GM06990 (cell line): Measurements from ENCODE around the gene HNRNPK.

ENCODE experiments used
- DNase-seq: peaks from one replicate; pipeline ENCODE4 v3.0.0-alpha.2; 2011; ENCODE audit not compliant: insufficient read length; ENCODE audit errors: extremely low read depth
- H3K27me3 ChIP-seq: replicated peaks from 2 replicates; pipeline ENCODE4 v1.6.0; 2011; ENCODE audit warnings: low read length; ENCODE audit not compliant: control insufficient read depth, insufficient read depth
- H3K36me3 ChIP-seq: 2 replicates; pipeline ENCODE4 v1.5.1; 2011; ENCODE audit warnings: low read length; ENCODE audit not compliant: control insufficient read depth, insufficient read depth
- H3K4me3 ChIP-seq: replicated peaks from 2 replicates; pipeline ENCODE4 v1.5.1; 2011; ENCODE audit warnings: low read depth, mild to moderate bottlenecking, control low read depth, low read length
- TF ChIP-seq, protein P1 (sequence below): IDR thresholded peaks from 2 replicates; pipeline ENCODE4 v1.5.1; 2011; ENCODE audit warnings: low read length, control low read depth, mild to moderate bottlenecking, inconsistent platforms; ENCODE audit not compliant: insufficient read depth, poor library complexity, severe bottlenecking

Gene HNRNPK

DNA sequence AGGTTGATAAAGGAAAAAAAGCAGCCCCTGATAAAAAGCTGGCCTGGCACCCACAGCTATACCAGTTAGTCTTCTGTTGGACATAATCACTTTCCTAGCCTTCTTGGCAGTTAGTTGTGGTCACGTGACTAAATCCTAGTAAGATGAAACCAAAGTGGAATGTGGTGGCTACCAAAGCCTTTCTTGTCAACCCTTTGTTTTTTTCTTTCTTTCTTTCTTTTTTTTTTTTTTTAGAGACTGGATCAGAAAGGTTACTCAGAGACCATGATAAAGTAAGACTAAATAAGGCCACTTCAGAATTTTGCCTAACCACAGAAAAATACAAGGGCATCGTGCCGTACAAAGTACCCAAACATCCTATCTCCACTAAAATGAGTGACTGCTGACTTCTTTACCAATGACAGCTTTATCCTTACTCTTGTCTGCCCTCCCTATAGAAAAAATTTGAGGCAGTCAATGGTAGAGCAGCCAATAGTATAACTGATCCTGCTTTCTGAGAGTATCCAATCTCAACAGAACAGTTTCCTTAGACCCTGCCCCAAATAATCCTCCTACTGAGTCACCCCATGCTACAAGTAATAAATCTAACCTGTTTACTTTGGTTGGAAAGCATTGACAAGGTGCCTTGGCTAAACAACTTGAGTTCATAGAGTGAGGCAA, 44.6 kb downstream of the HNRNPK start:
- Histone ChIP-seq H3K4me3 (no peak overlapping the region), H3K36me3 (no peaks in the 10 kb centered on the region), H3K27me3 (no peaks in the 10 kb centered on the region)
- no peak for DNase-seq
- TF ChIP-seq, protein P1, sequence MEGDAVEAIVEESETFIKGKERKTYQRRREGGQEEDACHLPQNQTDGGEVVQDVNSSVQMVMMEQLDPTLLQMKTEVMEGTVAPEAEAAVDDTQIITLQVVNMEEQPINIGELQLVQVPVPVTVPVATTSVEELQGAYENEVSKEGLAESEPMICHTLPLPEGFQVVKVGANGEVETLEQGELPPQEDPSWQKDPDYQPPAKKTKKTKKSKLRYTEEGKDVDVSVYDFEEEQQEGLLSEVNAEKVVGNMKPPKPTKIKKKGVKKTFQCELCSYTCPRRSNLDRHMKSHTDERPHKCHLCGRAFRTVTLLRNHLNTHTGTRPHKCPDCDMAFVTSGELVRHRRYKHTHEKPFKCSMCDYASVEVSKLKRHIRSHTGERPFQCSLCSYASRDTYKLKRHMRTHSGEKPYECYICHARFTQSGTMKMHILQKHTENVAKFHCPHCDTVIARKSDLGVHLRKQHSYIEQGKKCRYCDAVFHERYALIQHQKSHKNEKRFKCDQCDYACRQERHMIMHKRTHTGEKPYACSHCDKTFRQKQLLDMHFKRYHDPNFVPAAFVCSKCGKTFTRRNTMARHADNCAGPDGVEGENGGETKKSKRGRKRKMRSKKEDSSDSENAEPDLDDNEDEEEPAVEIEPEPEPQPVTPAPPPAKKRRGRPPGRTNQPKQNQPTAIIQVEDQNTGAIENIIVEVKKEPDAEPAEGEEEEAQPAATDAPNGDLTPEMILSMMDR: no peak

DNA sequence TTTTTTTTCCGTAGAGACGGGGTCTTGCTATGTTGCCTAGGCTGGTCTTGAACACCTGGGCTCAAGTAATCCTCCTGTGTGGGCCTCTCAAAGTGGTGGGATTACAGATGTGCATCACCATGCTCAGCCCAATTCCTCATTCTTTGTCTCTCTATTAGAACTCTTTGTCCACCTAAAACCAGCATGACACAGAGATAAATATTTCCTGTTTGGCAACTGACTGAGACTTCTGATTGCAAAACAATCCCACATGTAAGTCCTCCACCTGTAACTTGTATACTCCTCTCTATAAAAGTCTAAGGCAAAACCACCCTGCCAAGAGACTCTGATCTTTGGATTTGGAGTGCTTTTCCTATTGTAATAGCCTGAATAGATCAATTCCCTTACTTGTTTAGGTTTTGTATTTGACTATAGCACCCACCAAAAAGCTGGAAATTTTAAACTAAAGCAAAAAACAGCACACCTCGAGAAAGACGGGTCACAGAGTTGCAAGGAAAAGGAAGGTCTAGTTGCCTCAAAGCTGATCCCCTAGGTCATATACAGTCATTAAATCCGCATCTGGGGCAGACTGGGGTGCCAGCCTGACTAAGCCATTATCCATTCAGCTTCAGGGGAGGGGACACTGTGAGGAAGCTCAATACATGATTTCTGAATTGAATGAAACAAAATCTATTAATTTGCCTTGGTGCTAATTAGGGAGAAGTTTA, 45.3 kb downstream of the HNRNPK start:
- H3K36me3 ChIP-seq: no peaks in the 10 kb centered on the region
- no peak overlapping the region for H3K4me3 ChIP-seq
- DNase-seq: no peak
- TF ChIP-seq, protein P1: no peak
- H3K27me3 ChIP-seq: no peaks in the 10 kb centered on the region

DNA sequence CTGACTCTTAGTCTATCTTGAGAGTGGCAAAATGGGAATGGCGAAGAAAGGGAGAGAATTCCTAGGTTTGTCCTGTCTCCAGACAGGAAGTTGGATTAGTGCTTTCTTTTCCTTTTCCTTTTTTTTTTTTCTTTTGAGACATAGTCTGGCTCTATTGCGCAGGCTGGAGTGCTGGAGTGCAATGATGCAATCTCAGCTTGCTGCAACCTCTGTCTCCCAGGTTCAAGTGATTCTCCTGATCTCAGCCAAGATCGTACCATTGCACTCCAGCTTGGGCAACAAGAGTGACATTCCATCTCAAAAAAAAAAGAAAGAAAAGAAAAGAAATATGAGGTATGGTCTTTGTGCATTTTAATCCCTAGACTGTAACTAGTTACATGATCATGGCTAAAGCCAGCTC, 46.2 kb downstream of the HNRNPK start:
- Histone ChIP-seq H3K36me3 (no peaks in the 10 kb centered on the region), H3K27me3 (no peaks in the 10 kb centered on the region), H3K4me3 (no peak overlapping the region)
- TF ChIP-seq, protein P1: no peak
- no peak for DNase-seq

DNA sequence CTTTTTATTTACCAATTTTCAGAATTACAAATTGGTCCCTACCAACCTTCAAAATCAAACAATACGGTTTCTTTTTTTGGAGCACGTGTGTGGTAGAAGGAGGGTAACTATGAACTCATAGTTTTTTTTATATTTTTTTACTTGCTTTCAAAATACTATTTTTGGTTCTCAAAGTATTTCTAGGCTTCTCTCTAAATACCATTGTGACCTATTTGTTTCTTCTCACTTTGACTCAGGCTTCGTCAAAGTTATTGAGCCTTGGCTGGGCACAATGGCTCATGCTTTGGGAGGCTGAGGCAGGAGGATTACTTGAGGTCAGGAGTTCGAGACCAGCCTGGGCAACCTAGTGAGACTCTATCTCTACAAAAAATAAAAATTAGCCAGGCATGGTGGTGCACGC, 47.2 kb downstream of the HNRNPK start:
- Histone ChIP-seq H3K4me3 (no peak overlapping the region), H3K27me3 (no peaks in the 10 kb centered on the region), H3K36me3 (no peaks in the 10 kb centered on the region)
- no peak for DNase-seq
- TF ChIP-seq, protein P1: no peak

DNA sequence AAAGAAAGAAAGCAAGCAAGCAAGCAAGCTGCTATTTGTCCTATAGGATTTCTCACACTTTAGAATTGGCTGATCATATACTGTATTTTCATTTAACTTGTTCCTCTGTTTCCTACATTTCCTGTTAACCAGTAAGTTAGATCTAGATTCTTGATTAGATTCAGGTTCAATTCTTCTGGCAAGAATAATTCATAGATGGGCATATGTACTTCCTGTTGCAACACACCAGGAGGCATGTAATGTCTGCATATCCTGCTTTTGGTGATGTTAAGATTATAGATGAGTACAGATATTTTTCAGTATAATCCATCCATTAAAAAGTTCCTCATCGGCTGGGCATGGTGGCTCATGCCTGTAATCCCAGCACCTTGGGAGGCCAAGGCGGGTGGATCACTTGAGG, 48.0 kb downstream of the HNRNPK start:
- Histone ChIP-seq H3K27me3 (no peaks in the 10 kb centered on the region), H3K4me3 (no peak overlapping the region), H3K36me3 (no peaks in the 10 kb centered on the region)
- TF ChIP-seq, protein P1: no peak
- no peak for DNase-seq
